Caco-2 (cell line): ENCODE data around the gene SPATA7. TPM values are rescaled to one million over a fixed set of nuclear protein-coding genes. Genes with fewer than 3 reads are reported as not detected.

ENCODE experiments used
- BruUV-seq: library from RNA; stranded (reverse); fragments of 400-500 nt; replicated peaks from 2 replicates; lab custom pipeline; 2021; lab: Mats Ljungman, UMichigan
- CTCF ChIA-PET: fragments of 300-600 bp; sonication (Branson Sonifier 250); formaldehyde crosslinking; loops from one replicate; lab custom pipeline; 2022; ENCODE audit warnings: antibody characterized with exemption; lab: Charles Lee
- POLR2A ChIA-PET: fragments of 300-600 bp; sonication (Branson Sonifier 250); formaldehyde crosslinking; loops from one replicate; lab custom pipeline; 2022; ENCODE audit warnings: antibody characterized with exemption; lab: Charles Lee
- DNase-seq, 2 experiments: peaks; one replicate each; pipeline versions ENCODE4 v3.0.0 to v3.0.0-alpha.2; 2020 to 2022
- H3K27me3 ChIP-seq: replicated peaks from 2 replicates; pipeline ENCODE4 v1.6.0; 2011; ENCODE audit warnings: low read length; ENCODE audit not compliant: control insufficient read depth, insufficient read depth
- H3K36me3 ChIP-seq: 2 replicates; pipeline ENCODE4 v1.5.1; 2011; ENCODE audit warnings: low read length; ENCODE audit not compliant: control insufficient read depth, insufficient read depth
- H3K4me1 ChIP-seq: fragments of 250-450 bp; sonication (Bioruptor Pico); 2 replicates; pipeline ENCODE4 v1.5.1; 2020; ENCODE audit warnings: mild to moderate bottlenecking
- H3K4me3 ChIP-seq: 2 replicates; pipeline ENCODE4 v1.5.1; 2011; ENCODE audit warnings: low read depth, mild to moderate bottlenecking, control low read depth, low read length
- H3K9me3 ChIP-seq: fragments of 250-450 bp; sonication (Bioruptor Pico); 2 replicates; pipeline ENCODE4 v1.5.1; 2020; ENCODE audit warnings: mild to moderate bottlenecking, moderate library complexity
- H3K27ac Mint-ChIP-seq: one replicate; pipeline ENCODE4 v1.8.0; 2022; ENCODE audit warnings: mixed read lengths; ENCODE audit not compliant: unreplicated experiment
- H3K27me3 Mint-ChIP-seq: one replicate; pipeline ENCODE4 v1.8.0; 2022; ENCODE audit warnings: mixed read lengths; ENCODE audit not compliant: insufficient read depth, unreplicated experiment
- H3K36me3 Mint-ChIP-seq: one replicate; pipeline ENCODE4 v1.8.0; 2022; ENCODE audit warnings: mild to moderate bottlenecking, mixed read lengths; ENCODE audit not compliant: insufficient read depth, unreplicated experiment
- H3K4me1 Mint-ChIP-seq: one replicate; pipeline ENCODE4 v1.8.0; 2022; ENCODE audit warnings: low read depth, mixed read lengths; ENCODE audit not compliant: unreplicated experiment
- H3K4me3 Mint-ChIP-seq: one replicate; pipeline ENCODE4 v1.8.0; 2022; ENCODE audit warnings: mild to moderate bottlenecking, moderate library complexity, mixed read lengths; ENCODE audit not compliant: unreplicated experiment
- H3K9me3 Mint-ChIP-seq: one replicate; pipeline ENCODE4 v1.8.0; 2022; ENCODE audit warnings: mixed read lengths; ENCODE audit not compliant: unreplicated experiment
- CTCF ChIP-seq, 2 experiments: fragments of 200-600 bp in 1 of 2; IDR thresholded peaks; 1 replicate in 1 of 2; 2 replicates in 1 of 2; pipeline versions ENCODE4 v1.5.1 to v1.8.0; 2011 to 2022; ENCODE audit warnings: antibody characterized with exemption in 1 of 2, control low read depth in 1 of 2, inconsistent platforms in 1 of 2, low read depth in 1 of 2, low read length in 1 of 2, mild to moderate bottlenecking in 1 of 2, moderate library complexity in 1 of 2; ENCODE audit not compliant: insufficient read depth in 1 of 2, severe bottlenecking in 1 of 2, unreplicated experiment in 1 of 2
- intact Hi-C: fragments of 100-400 bp; cut with micrococcal nuclease; formaldehyde crosslinking; loops from one replicate; pipeline ENCODE4 v1.10.0; 2022; ENCODE audit not compliant: unreplicated experiment
- total RNA-seq: library from RNA; stranded (reverse); gene quantifications from 2 replicates; pipeline ENCODE4 v1.2.3, GENCODE V29; 2022

SPATA7 gene
- total RNA-seq, 1 experiment from 2014 or later, result 8.7 TPM

- Histone ChIP-seq H3K9me3 (no peaks in the 10 kb centered on the region), H3K4me3 (no peak overlapping the region), H3K36me3 (no peaks in the 10 kb centered on the region), H3K4me1 (no peaks in the 10 kb centered on the region), H3K27me3 (no peaks in the 10 kb centered on the region)
- Mint-ChIP-seq H3K4me1 (no peaks in the 10 kb centered on the region), H3K9me3 (no peaks in the 10 kb centered on the region), H3K27me3 (no peaks in the 10 kb centered on the region), H3K36me3 (no peaks in the 10 kb centered on the region), H3K4me3 (no peak overlapping the region), H3K27ac (no peak overlapping the region)
- CTCF ChIA-PET, result no interaction called here
- no TSS peak for BruUV-seq
- no peak for DNase-seq
- TF ChIP-seq CTCF (IDR thresholded peaks at IDR 0.05; ENCODE audit: insufficient read depth in 1 of 2, low read depth in 1 of 2, low read length in 1 of 2, severe bottlenecking in 1 of 2, unreplicated experiment in 1 of 2), result no peak
- intact Hi-C loops, result no loop called here
- POLR2A ChIA-PET, result no interaction called here
These were observed 42.5 kb upstream of the SPATA7 start for GRCh38 chr14:88342980-88343379.

DNA sequence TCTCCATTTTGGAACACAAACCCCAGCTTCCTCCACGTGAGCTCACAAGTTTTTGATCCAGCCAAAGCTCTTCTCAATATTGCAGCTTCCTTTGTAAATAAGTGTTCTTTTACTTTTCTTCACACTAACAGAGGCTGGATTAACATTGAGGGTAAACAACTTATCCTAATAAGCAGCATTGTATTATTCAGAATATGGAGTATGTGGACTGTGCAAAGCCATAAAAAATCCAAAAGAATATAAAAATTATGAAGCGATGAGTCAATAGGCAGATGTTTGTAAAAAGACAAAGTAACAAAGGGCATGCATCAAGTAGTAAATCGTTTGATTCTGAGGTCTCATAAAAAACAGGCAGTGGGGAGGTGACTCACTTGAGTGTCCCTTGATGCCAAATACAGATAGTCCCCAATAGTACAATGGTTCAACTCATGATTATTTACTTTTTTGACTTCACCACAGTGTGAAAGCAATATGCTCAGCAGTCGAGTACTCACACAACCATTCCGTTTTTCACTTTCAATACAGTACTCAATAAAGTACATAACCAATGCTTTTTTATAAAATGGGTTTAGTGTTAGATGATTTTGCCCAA lies 39.3 kb upstream of the SPATA7 start:
- no peaks in the 10 kb centered on the region for H3K36me3 Mint-ChIP-seq
- no peaks in the 10 kb centered on the region for H3K4me1 Mint-ChIP-seq
- no peaks in the 10 kb centered on the region for H3K27me3 Mint-ChIP-seq
- CTCF ChIA-PET, result no interaction called here
- H3K9me3 Mint-ChIP-seq, result no peaks in the 10 kb centered on the region
- POLR2A ChIA-PET, result no interaction called here
- no TSS peak for BruUV-seq
- no peaks in the 10 kb centered on the region for H3K9me3 ChIP-seq
- H3K27ac Mint-ChIP-seq, result no peak overlapping the region
- no peaks in the 10 kb centered on the region for H3K4me1 ChIP-seq
- TF ChIP-seq CTCF (IDR thresholded peaks at IDR 0.05; ENCODE audit: insufficient read depth in 1 of 2, low read depth in 1 of 2, low read length in 1 of 2, severe bottlenecking in 1 of 2, unreplicated experiment in 1 of 2), result no peak
- intact Hi-C loops, result loop anchor here (2.0 kb wide), 1 partner anchor 75 kb away; no protein-coding TSS in a partner anchor
- H3K4me3 Mint-ChIP-seq, result no peak overlapping the region
- DNase-seq, result no peak
- no peak overlapping the region for H3K4me3 ChIP-seq
- no peaks in the 10 kb centered on the region for H3K36me3 ChIP-seq
- H3K27me3 ChIP-seq, result no peaks in the 10 kb centered on the region

DNA sequence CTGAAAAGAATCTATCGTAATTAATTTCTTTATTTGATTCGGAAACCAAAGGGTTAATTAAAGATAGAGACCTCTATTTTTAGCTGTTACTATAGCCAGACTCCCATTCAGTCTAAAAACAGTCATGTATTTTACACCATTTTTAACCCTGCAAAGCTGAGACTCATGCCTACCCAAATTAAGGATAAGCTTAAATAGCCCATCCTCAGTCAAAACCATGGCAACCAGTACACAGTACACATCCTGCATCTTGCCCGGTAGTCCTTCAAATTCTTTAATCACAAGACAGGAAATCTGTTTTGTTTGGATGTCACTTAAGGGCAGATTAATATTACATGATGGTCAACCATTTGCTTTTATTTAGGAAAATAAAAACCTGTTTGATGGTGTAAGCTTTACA lies 36.9 kb upstream of the SPATA7 start:
- no peak for DNase-seq
- H3K9me3 ChIP-seq, result no peaks in the 10 kb centered on the region
- POLR2A ChIA-PET, result no interaction called here
- no peaks in the 10 kb centered on the region for H3K27me3 ChIP-seq
- BruUV-seq, result no TSS peak
- no peak for TF ChIP-seq CTCF (IDR thresholded peaks at IDR 0.05; ENCODE audit: insufficient read depth in 1 of 2, low read depth in 1 of 2, low read length in 1 of 2, severe bottlenecking in 1 of 2, unreplicated experiment in 1 of 2)
- H3K4me1 Mint-ChIP-seq, result no peaks in the 10 kb centered on the region
- H3K4me3 ChIP-seq, result no peak overlapping the region
- no peaks in the 10 kb centered on the region for H3K36me3 Mint-ChIP-seq
- H3K27me3 Mint-ChIP-seq, result no peaks in the 10 kb centered on the region
- H3K4me1 ChIP-seq, result no peaks in the 10 kb centered on the region
- H3K9me3 Mint-ChIP-seq, result no peaks in the 10 kb centered on the region
- H3K27ac Mint-ChIP-seq, result no peak overlapping the region
- intact Hi-C loops, result no loop called here
- no peak overlapping the region for H3K4me3 Mint-ChIP-seq
- H3K36me3 ChIP-seq, result no peaks in the 10 kb centered on the region
- CTCF ChIA-PET, result no interaction called here
